K562 (cell line): ENCODE measurements around the gene SRCAP. TPM values are rescaled to one million over a fixed set of nuclear protein-coding genes. Genes with fewer than 3 reads are reported as not detected.

ENCODE experiments used
- ATAC-seq: fragments of 200-7000 bp; cut with Tn5 transposase; 3 replicates; pipeline ENCODE4 v1.9.1; 2020; ENCODE audit warnings: moderate library complexity
- BruUV-seq: library from RNA; stranded (reverse); fragments of 400-500 nt; replicated peaks from 2 replicates; lab custom pipeline; 2021; lab: Mats Ljungman, UMichigan
- CTCF ChIA-PET: fragments of 300-600 bp; formaldehyde crosslinking; extraction: SDS; loops from one replicate; lab custom pipeline; 2021; ENCODE audit warnings: low intra/inter-chr PET ratio; lab: Yijun Ruan, JAX
- POLR2A ChIA-PET: fragments of 300-600, 350-650 bp; sonication (Branson Sonifier 250); formaldehyde crosslinking; extraction: SDS; loops from one replicate; lab custom pipeline; 2021; ENCODE audit warnings: antibody characterized with exemption, inconsistent platforms; lab: Yijun Ruan, JAX
- DNase-seq, 4 experiments: peaks; one replicate each; pipeline versions ENCODE4 v3.0.0 to v3.0.0-alpha.2; 2011 to 2018; ENCODE audit warnings: low spot score in 3 of 4, mixed read lengths in 3 of 4; ENCODE audit errors: extremely low read depth in 1 of 4
- FAIRE-seq: peaks from 2 replicates; lab custom pipeline; 2011; peaks lifted over from hg19 to GRCh38; lab: Jason Lieb, UNC
- H2AFZ ChIP-seq: 2 replicates; pipeline ENCODE4 v1.6.0; 2011; ENCODE audit warnings: low read depth, low read length, control low read depth, inconsistent platforms
- H3K27ac ChIP-seq: fragments of 200-600 bp; 3 replicates; pipeline ENCODE4 v1.8.0; 2011; ENCODE audit warnings: low read depth, mild to moderate bottlenecking, control low read depth, inconsistent platforms, low read length, moderate library complexity, mixed read lengths; ENCODE audit errors: extremely low read depth
- H3K27me3 ChIP-seq, 2 experiments: fragments of 300-600 bp in 1 of 2; 2 replicates in 1 of 2; 3 replicates in 1 of 2; pipeline versions ENCODE4 v1.6.0 to v1.8.0; 2011; ENCODE audit warnings: inconsistent platforms in 2 of 2, low read length in 2 of 2, mild to moderate bottlenecking in 1 of 2, mixed read lengths in 1 of 2, moderate library complexity in 1 of 2; ENCODE audit not compliant: control insufficient read depth in 2 of 2, insufficient read depth in 2 of 2
- H3K36me3 ChIP-seq: fragments of 300-600 bp; 3 replicates; pipeline ENCODE4 v1.8.0; 2011; ENCODE audit warnings: mild to moderate bottlenecking, low read length, inconsistent platforms; ENCODE audit not compliant: control insufficient read depth, insufficient read depth
- H3K4me1 ChIP-seq, 2 experiments: fragments of 200-600 bp in 1 of 2; replicated peaks in 1 of 2; 2 replicates in 1 of 2; 3 replicates in 1 of 2; pipeline versions ENCODE4 v1.5.1 to v1.8.0; 2011; ENCODE audit warnings: inconsistent platforms in 2 of 2, low read length in 2 of 2, mild to moderate bottlenecking in 1 of 2, mixed read lengths in 1 of 2, moderate library complexity in 1 of 2; ENCODE audit not compliant: control insufficient read depth in 2 of 2, insufficient read depth in 2 of 2
- H3K4me2 ChIP-seq: 2 replicates; pipeline ENCODE4 v1.6.1; 2011; ENCODE audit warnings: low read length, control low read depth, inconsistent platforms, mixed read lengths; ENCODE audit not compliant: insufficient read depth
- H3K4me3 ChIP-seq: fragments of 200-600 bp; sonication (generic), shearing (Covaris generic); 2 replicates; pipeline ENCODE4 v1.5.1; 2016; ENCODE audit warnings: control low read depth, inconsistent platforms
- H3K79me2 ChIP-seq: fragments of 200-600 bp; 3 replicates; pipeline ENCODE4 v1.8.0; 2011; ENCODE audit warnings: low read length, inconsistent platforms; ENCODE audit not compliant: control insufficient read depth, insufficient read depth
- H3K9ac ChIP-seq, 2 experiments: 2 replicates each; pipeline versions ENCODE4 v1.6.0 to v1.6.1; 2011; ENCODE audit warnings: low read depth in 2 of 2, low read length in 2 of 2, control low read depth in 1 of 2, inconsistent platforms in 1 of 2, mild to moderate bottlenecking in 1 of 2, mixed read lengths in 1 of 2; ENCODE audit not compliant: insufficient read depth in 1 of 2
- H3K9me1 ChIP-seq: one replicate; pipeline ENCODE4 v1.6.0; 2011; ENCODE audit warnings: inconsistent platforms, mild to moderate bottlenecking, low read length, moderate library complexity; ENCODE audit not compliant: control insufficient read depth, insufficient read depth
- H3K9me3 ChIP-seq: replicated peaks from 2 replicates; pipeline ENCODE4 v1.5.1; 2011; ENCODE audit warnings: low read depth, low read length, inconsistent platforms; ENCODE audit not compliant: control insufficient read depth, insufficient read depth
- H4K20me1 ChIP-seq: replicated peaks from 2 replicates; pipeline ENCODE4 v1.6.1; 2011; ENCODE audit warnings: low read length, inconsistent platforms, mixed read lengths; ENCODE audit not compliant: control insufficient read depth, insufficient read depth
- CBFA2T3 ChIP-seq: fragments of 450-650 bp; IDR thresholded peaks from 2 replicates; pipeline ENCODE4 v1.6.1; 2017
- KDM2B ChIP-seq: fragments of 250-450 bp; sonication (Bioruptor Pico); IDR thresholded peaks from 2 replicates; pipeline ENCODE4 v1.8.0; 2021; ENCODE audit warnings: mild to moderate bottlenecking, moderate library complexity
- MAX ChIP-seq: sonication (generic); formaldehyde crosslinking; IDR thresholded peaks from 2 replicates; pipeline ENCODE4 v1.9.0; 2022; ENCODE audit warnings: mild to moderate bottlenecking, missing genetic modification reagents
- POLR2G ChIP-seq: fragments of 200-400 bp; formaldehyde crosslinking; IDR thresholded peaks from 2 replicates; pipeline ENCODE4 v1.6.1; 2017; ENCODE audit warnings: low read depth, mild to moderate bottlenecking, antibody characterized with exemption, low read length, moderate library complexity
- RBFOX2 ChIP-seq: fragments of 200-400 bp; formaldehyde crosslinking; IDR thresholded peaks from 2 replicates; pipeline ENCODE4 v1.6.1; 2017; ENCODE audit warnings: low read depth, mild to moderate bottlenecking, low read length, moderate library complexity
- TCF3 ChIP-seq: sonication (generic); formaldehyde crosslinking; IDR thresholded peaks from 2 replicates; pipeline ENCODE4 v1.4.0; 2020; ENCODE audit warnings: mild to moderate bottlenecking, missing genetic modification reagents
- ZBTB33 ChIP-seq: sonication (generic); formaldehyde crosslinking; IDR thresholded peaks from 2 replicates; pipeline ENCODE4 v1.8.1; 2023; ENCODE audit warnings: mild to moderate bottlenecking, missing genetic modification reagents
- ZBTB5 ChIP-seq: fragments of 450-650 bp; IDR thresholded peaks from 2 replicates; pipeline ENCODE4 v1.6.1; 2017; ENCODE audit warnings: antibody characterized with exemption
- WGBS: fragments of 100-300 bp; shearing (Covaris generic); methylation state at CpG from one replicate; pipeline ENCODE4 v1.1.6; 2016; ENCODE audit warnings: low coverage, mixed read lengths; ENCODE audit not compliant: insufficient coverage; ENCODE audit errors: missing lambda C conversion rate; 5-methylcytosine and 5-hydroxymethylcytosine counted together
- in situ Hi-C: fragments of 300-500 bp; cut with MboI; formaldehyde crosslinking; loops from 4 replicates; pipeline ENCODE4 v1.15.0; 2018; ENCODE audit warnings: inconsistent platforms, mixed read lengths
- intact Hi-C: fragments of 100-400 bp; cut with micrococcal nuclease; formaldehyde crosslinking; loops from 2 replicates; pipeline ENCODE4 v1.14.2; 2022
- polyA plus RNA-seq, 8 experiments: library from polyadenylated mRNA; depleted of rRNA in 4 of 8; stranded (reverse) in 5 of 8; unstranded in 3 of 8; fragments of >200 nt; fragmentation: Nextera tagmentation in 2 of 8; fragmentation: Illumina TruSeq in 1 of 8; extraction: Ambion mirVana in 2 of 8; extraction: Trizol in 1 of 8; gene quantifications; 2 replicates each; pipeline versions ENCODE4 v1.2.1 to v1.2.3, GENCODE V29; 2011 to 2014; ENCODE audit warnings: inconsistent platforms in 1 of 8, missing spikeins in 1 of 8
- total RNA-seq, 7 experiments: library from RNA; depleted of rRNA in 6 of 7; stranded (reverse); fragments of >200 nt in 6 of 7; fragmentation: Illumina TruSeq in 2 of 7; extraction: Trizol in 2 of 7; gene quantifications; 2 replicates each; pipeline versions ENCODE4 v1.2.1 to v1.2.3, GENCODE V29; 2011 to 2021; ENCODE audit warnings: low replicate concordance in 1 of 7

The SRCAP gene
- total and polyA plus RNA-seq, 9 of the 15 experiments (the other 6 are each of a cell fraction or from before 2014, with no cell fraction given), result 0.21 to 62.6 (median 5.8) TPM

- no peak for FAIRE-seq
- H3K9me3 ChIP-seq, result no peaks in the 10 kb centered on the region
- no peak overlapping the region for H2AFZ ChIP-seq
- no peak for ATAC-seq
- no peaks in the 10 kb centered on the region for H3K27me3 ChIP-seq
- peaks cover 11 to 34% of the 10 kb centered on the region in 2 experiments; a peak in 4 of 5 replicates for H3K4me1 ChIP-seq
- CTCF ChIA-PET, result no interaction called here
- H4K20me1 ChIP-seq, result no peaks in the 10 kb centered on the region
- DNase-seq, result peak in 1 of 4 experiments; percentile 27
- H3K9me1 ChIP-seq, result no peaks in the 10 kb centered on the region
- H3K4me3 ChIP-seq, result no peak overlapping the region
- H3K27ac ChIP-seq, result no peak overlapping the region
- H3K36me3 ChIP-seq, result peaks cover 85% of the 10 kb centered on the region
- in situ Hi-C loops, result no loop called here
- H3K4me2 ChIP-seq, result no peak overlapping the region
- whole genome bisulfite sequencing, result 81% methylated on average over 28 of the region's 29 CpGs
- intact Hi-C loops, result no loop called here
- POLR2A ChIA-PET, result interaction anchor here (0.6 to 3.1 kb wide), 5 partner anchors 9 to 141 kb away, joined by 3 to 16 read pairs (median 3); no protein-coding TSS in a partner anchor
- H3K79me2 ChIP-seq, result peaks cover 31% of the 10 kb centered on the region
- no TSS peak for BruUV-seq
- TF ChIP-seq MAX (CRISPR knock-in tag) (0 out of 2 replicates have a peak, but pooled peaks have one; percentile 22), POLR2G (peak; percentile 39; the same call in 1 of the 2 replicates), TCF3 (CRISPR knock-in tag) (peak; percentile 44; the same call in 1 of the 2 replicates), RBFOX2 (peak; percentile 42; the same call in 1 of the 2 replicates), CBFA2T3 (peak; percentile 44), KDM2B (CRISPR knock-in tag) (no peak), ZBTB5 (no peak), ZBTB33 (peak; percentile 38; the same call in 1 of the 2 replicates)
- H3K9ac ChIP-seq, result peak overlapping the region in 1 of 2 experiments; percentile 76; a peak in 2 of 4 replicates
These were observed 67.4 kb downstream of the SRCAP start for GRCh38 chr16:30766206-30766932.
